Hypothalamus (tissue), 51 donors: ENCODE results near the gene FHAD1.
"Not testable (repeated sequence)": the region's sequence is repeated elsewhere in the genome, so short reads cannot be mapped to it uniquely, and the experiment has no call there.

Source experiments
- DNase-seq, 51 donors: peaks; one replicate each; lab custom pipeline; 2025; lab: John Stamatoyannopoulos, UW

FHAD1 gene

GRCh38 chr1:15273274-15273673, 26.3 kb downstream of the FHAD1 start:
- DNase-seq, result no peak

GRCh38 chr1:15275921-15276683, 29.1 kb downstream of the FHAD1 start:
- peak in 1 of 51 donors; percentile 4 for DNase-seq

GRCh38 chr1:15276691-15277446, 29.8 kb downstream of the FHAD1 start:
- no peak for DNase-seq

DNA sequence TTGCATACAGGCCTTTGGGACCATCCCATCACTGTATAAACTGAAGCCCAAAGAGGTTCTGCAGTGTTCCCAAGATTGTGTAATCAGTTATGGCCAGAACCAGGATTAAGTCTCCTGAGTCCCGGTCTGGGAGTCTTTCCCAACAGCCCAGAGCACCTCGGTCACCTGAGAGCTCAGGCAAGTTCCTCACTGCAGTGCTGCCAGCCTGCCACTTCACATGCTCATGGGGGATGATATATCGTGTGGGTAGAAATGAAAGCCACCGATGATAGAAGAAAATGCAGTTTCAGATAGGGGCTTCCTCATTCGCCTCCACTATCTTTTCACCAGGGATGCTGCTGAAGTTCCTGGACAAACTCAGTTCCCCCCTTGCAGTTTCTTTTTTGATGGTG, 30.4 kb downstream of the FHAD1 start:
- DNase-seq, result no peak

DNA sequence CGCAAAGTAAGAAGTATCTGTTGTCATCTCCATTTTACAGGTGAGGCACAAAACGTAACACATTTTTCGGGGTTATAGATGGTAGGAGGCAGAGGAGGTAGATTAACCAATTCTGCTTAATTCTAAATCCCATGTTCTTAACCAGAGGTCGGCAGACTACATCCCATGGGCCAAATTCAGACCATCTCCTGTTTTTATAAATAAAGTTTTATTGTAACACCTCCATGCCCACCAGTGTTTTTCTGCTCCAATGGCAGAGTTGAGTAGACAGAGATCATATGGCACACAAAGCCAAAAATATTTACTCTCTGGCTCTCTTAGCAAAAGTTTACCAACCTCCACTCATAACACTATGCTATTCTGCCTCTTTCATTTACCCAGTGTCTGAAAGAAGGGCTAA, 30.9 kb downstream of the FHAD1 start:
- DNase-seq, result no peak

- no peak for DNase-seq
These were observed 32.7 kb downstream of the FHAD1 start for GRCh38 chr1:15279576-15280230.

GRCh38 chr1:15280416-15280815, 33.4 kb downstream of the FHAD1 start:
- no peak for DNase-seq

GRCh38 chr1:15282038-15282437, 35.0 kb downstream of the FHAD1 start:
- DNase-seq, result peak in 1 of 51 donors; percentile 11

DNA sequence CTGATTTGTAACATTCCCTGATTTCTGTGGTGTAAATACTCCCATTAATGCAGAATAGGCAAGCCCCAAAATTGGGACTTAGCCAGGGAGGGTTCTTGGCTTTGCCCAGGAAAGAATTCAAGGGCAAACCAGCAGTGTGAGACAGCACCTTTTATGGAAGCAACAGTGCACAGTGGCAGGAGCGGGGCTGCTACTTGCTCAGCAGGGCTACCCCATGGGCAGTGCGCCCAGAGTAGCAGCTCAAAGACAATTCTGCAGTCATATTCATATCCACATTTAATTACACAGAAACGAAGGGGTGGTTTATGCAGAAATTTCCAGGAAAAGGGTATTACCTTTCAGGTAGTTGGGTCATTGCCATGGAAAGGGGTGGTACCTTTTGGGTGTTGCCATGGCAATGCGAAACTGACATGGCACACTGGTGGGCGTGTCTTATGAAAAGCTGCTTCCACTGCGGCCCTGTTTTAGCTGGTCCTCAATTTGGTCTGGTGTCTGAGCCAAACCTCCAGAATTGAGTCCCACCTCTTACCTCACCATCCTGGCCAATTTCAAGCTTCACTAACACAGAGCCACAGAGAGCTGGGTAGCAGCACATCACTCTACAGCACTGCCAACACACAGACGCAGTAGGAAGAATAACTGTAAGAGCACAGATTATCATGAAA, 35.9 kb downstream of the FHAD1 start:
- peak in 9 of 51 donors; percentile 6 to 38 (median 14) for DNase-seq

- DNase-seq, result no peak
These were observed 36.5 kb downstream of the FHAD1 start for GRCh38 chr1:15283526-15283925.

DNA sequence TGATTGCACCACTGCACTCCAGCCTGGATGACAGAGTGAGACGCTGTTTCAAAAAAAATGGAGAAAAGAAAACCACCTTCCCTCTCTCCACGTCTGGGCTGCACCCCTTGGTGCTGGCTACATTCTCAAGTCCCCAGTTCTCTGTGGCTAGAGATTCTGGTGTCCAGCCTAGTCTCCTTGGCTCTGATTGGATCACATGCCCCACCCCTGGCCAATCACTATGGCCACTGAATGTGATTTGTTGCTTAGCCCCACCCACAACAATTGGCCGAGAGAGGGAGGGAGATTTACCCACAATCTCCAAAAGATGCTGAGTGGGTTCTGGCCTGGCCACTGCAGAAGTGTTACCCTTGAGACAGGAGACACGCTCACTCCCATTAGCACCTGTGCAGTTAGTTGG, 39.4 kb downstream of the FHAD1 start:
- no peak for DNase-seq

DNA sequence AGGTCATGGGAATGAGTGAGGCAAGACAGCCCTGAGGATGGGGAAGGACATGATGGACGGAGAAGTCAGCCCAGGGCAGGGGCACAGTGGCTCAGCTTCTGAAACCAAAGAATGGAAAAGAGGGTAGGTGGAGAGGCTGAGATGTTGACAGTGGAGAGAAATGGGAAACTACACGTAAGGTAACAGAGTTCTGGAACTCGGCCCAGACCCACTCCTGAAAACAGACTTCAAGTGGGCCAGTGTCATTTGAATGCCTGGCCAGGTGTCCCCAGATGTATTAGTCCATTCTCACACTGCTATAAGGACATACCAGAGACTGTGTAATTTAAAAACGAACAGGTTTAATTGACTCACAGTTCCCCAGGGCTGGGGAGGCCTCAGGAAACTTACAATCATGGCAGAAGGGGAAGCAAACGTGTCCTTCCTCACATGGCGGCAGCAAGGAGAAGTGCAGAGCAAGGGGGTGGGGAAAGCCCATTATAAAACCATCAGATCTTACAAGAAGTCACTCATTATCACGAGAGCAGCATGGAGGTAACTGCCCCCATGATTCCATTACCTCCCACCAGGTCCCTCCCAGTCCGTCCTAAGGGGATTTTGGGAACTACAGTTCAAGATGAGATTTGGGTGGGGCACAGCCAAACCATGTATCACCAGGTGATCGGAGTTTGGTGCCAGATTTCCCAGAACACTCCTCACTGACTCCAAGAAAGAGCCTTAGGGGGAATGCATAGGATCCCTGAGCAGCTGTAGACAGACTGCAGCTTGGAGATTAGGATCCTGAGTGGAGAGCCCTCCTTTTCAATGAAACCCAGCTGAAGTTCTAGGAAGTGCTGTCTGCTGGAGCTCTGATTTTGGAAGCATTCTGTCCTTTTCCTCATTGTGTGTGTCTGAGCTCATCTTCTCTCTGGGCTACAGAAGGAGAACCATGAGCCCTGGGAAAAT, 40.3 kb downstream of the FHAD1 start:
- DNase-seq, result no peak

GRCh38 chr1:15288173-15288926, 41.3 kb downstream of the FHAD1 start:
- DNase-seq, result no peak

DNA sequence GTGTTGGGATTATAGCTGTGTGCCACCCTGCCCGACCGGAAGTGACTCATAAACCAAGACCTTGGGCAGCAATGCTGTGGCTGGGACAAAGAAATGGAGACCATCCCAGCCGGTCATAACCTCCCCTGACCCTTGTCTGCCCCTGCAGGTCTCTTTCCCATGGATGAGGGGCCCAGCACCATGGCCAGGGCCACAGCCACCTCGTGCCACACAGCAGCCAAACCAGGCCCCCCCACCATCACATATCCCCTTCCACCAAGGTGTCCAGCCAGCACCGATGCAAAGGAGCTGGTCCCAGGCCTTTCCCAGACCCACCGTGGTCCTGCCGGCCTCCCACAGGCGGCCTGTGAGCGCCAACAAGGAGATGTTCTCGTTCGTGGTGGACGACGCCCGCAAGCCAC, 42.2 kb downstream of the FHAD1 start:
- DNase-seq, result no peak

DNA sequence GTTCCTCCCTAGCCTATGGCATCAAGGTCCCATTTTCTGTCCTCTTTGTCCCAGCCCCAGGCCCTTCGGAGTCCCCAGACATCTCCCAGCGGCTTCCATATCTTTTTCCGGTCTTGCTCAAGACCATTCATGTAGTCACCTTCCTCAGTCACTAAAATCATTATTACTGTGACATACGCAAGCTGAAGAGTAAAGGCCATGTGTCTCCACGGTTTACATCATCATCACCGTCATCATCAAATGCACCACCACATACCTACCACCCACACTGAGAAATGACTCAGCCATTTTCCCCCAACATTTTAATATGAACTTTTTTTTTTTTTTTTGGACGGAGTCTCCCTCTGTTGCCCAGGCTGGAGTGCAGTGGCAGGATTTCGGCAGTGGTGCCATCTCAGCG, 43.4 kb downstream of the FHAD1 start:
- DNase-seq, result no peak

- no peak for DNase-seq
These were observed 48.7 kb downstream of the FHAD1 start for GRCh38 chr1:15295696-15296095.

DNA sequence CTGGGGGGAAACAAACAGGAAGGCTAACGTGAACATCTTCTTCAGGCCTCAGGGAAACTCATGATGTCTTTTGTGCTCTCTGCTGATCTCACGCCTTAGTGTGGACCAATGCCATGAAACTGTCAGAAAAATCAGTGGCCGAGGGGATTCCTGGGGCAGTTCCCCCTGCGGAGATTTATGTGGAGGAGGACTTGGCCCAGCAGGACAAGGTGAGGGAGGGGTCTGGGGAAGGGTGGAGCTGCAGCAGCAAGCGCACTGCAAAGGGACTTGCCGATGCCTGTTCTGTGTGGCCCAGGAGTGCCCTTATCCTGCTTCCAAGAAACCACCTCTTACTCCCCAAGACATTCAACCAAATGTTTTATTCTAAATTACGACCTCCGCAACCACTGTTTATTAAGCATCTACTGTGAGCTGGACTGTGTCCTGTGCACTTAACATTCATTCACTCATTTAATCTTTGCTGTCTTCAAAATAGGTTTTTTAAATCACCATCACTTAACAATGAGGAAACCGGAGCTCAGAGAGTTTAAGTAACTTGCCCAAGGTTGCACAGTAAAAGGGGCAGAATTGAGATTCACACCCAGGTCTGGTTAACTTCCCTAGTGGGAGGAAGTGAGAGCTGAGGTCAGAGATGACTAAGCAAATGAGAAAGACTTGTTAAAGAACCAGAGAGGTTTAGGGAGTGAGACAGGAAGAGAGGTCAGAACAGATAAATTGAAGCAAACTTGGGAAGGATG, 49.7 kb downstream of the FHAD1 start:
- no peak for DNase-seq

- not testable (repeated sequence) for DNase-seq
These were observed 51.0 kb downstream of the FHAD1 start for GRCh38 chr1:15297975-15298374.

DNA sequence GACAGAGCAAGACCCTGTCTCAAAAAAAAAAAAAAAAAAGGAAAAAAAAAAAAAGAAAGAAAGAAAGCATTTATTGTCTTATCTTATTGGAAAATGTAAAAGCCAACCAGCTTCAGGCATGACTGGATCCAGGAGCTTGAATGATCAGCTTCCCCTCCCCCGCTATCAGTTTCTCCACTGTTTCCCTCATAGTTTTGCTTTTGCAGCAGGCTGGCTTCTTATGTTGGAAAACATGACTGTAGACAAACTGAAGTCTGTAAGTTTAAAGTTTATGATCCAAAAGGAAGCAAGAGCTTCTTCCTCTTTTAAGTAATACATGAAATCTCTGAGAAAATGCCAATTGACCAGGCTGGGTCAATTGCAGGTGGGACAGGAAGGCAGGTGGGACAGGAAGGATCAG, 52.2 kb downstream of the FHAD1 start:
- no peak for DNase-seq
